Measurements from ENCODE around the gene ANXA8L1.
"Not testable (repeated sequence)": the region's sequence is repeated elsewhere in the genome, so short reads cannot be mapped to it uniquely, and the experiment has no call there.

ANXA8L1 gene

GRCh38 chr10:46375406-46375805, at the start of gene ANXA8L1:
ANXA8L1 (plus strand) TSS chr10:46375776; CDS start chr10:46375852, 76 bp downstream.
- not testable (repeated sequence) for DNase-seq (ENCODE audit: low read depth, low spot score)

- no peak for DNase-seq (ENCODE audit: low read depth, low spot score)
Measured at GRCh38 chr10:46326066-46326465, 49.5 kb upstream of the ANXA8L1 start.

GRCh38 chr10:46326971-46327370, 48.6 kb upstream of the ANXA8L1 start:
- no peak for DNase-seq (ENCODE audit: low read depth, low spot score)

GRCh38 chr10:46327685-46328084, 47.9 kb upstream of the ANXA8L1 start:
- no peak for DNase-seq (ENCODE audit: low read depth, low spot score)

GRCh38 chr10:46328853-46329689, 46.5 kb upstream of the ANXA8L1 start:
- no peak for DNase-seq (ENCODE audit: low read depth, low spot score)

- DNase-seq (ENCODE audit: low read depth, low spot score), result peak; percentile 29
Measured at GRCh38 chr10:46329690-46330016, 45.9 kb upstream of the ANXA8L1 start.

- no peak for DNase-seq (ENCODE audit: low read depth, low spot score)
Measured at GRCh38 chr10:46330894-46331293, 44.7 kb upstream of the ANXA8L1 start.

GRCh38 chr10:46365484-46365883, 10.1 kb upstream of the ANXA8L1 start:
- DNase-seq (ENCODE audit: low read depth, low spot score), result not testable (repeated sequence)

GRCh38 chr10:46367209-46367608, 8.4 kb upstream of the ANXA8L1 start:
- DNase-seq (ENCODE audit: low read depth, low spot score), result not testable (repeated sequence)

- DNase-seq (ENCODE audit: low read depth, low spot score), result not testable (repeated sequence)
Measured at GRCh38 chr10:46367666-46368240, 7.8 kb upstream of the ANXA8L1 start.

- not testable (repeated sequence) for DNase-seq (ENCODE audit: low read depth, low spot score)
Measured at GRCh38 chr10:46368956-46369355, 6.6 kb upstream of the ANXA8L1 start.

- not testable (repeated sequence) for DNase-seq (ENCODE audit: low read depth, low spot score)
Measured at GRCh38 chr10:46374410-46374809, 1.2 kb upstream of the ANXA8L1 start.

- not testable (repeated sequence) for DNase-seq (ENCODE audit: low read depth, low spot score)
Measured at GRCh38 chr10:46377022-46377421, 1.4 kb downstream of the ANXA8L1 start.

GRCh38 chr10:46377651-46378050, 2.1 kb downstream of the ANXA8L1 start:
- not testable (repeated sequence) for DNase-seq (ENCODE audit: low read depth, low spot score)

- DNase-seq (ENCODE audit: low read depth, low spot score), result not testable (repeated sequence)
Measured at GRCh38 chr10:46378108-46378507, 2.5 kb downstream of the ANXA8L1 start.

- not testable (repeated sequence) for DNase-seq (ENCODE audit: low read depth, low spot score)
Measured at GRCh38 chr10:46379233-46379848, 3.8 kb downstream of the ANXA8L1 start.

GRCh38 chr10:46385858-46386257, 10.3 kb downstream of the ANXA8L1 start:
- not testable (repeated sequence) for DNase-seq (ENCODE audit: low read depth, low spot score)

GRCh38 chr10:46386694-46387093, 11.1 kb downstream of the ANXA8L1 start:
- DNase-seq (ENCODE audit: low read depth, low spot score), result not testable (repeated sequence)

GRCh38 chr10:46387309-46387902, 11.8 kb downstream of the ANXA8L1 start:
- DNase-seq (ENCODE audit: low read depth, low spot score), result not testable (repeated sequence)

- DNase-seq (ENCODE audit: low read depth, low spot score), result not testable (repeated sequence)
Measured at GRCh38 chr10:46391422-46391821, 15.8 kb downstream of the ANXA8L1 start.

- DNase-seq (ENCODE audit: low read depth, low spot score), result peak; percentile 28
Measured at GRCh38 chr10:46396441-46397279, 21.1 kb downstream of the ANXA8L1 start.

All from smooth muscle cell of the brain vasculature (primary cell).